GM13977 (cell line): ENCODE data around the gene C6orf118.

ENCODE experiments used
- DNase-seq: peaks from one replicate; pipeline ENCODE4 v3.0.0; 2012; ENCODE audit warnings: low spot score
- CTCF ChIP-seq: IDR thresholded peaks from 2 replicates; pipeline ENCODE4 v1.5.1; 2012; ENCODE audit warnings: mild to moderate bottlenecking, control low read depth; ENCODE audit not compliant: insufficient read depth; ENCODE audit errors: extremely low read depth, missing control alignments
- in situ Hi-C: fragments of 300-500 bp; cut with MboI; formaldehyde crosslinking; loops from one replicate; pipeline ENCODE4 v1.12.0; 2022; ENCODE audit warnings: low sequenced_read_pairs, low pct_unique_long_range_greater_than_20kb, mixed read lengths, inconsistent platforms; ENCODE audit not compliant: unreplicated experiment

C6orf118 gene

GRCh38 chr6:165317723-165318122, 8.3 kb upstream of the C6orf118 start:
- in situ Hi-C loops = no loop called here
- TF ChIP-seq CTCF = no peak
- DNase-seq = no peak

- no peak for TF ChIP-seq CTCF
- no peak for DNase-seq
- in situ Hi-C loops = no loop called here
Measured at GRCh38 chr6:165306955-165307354, 2.5 kb downstream of the C6orf118 start.

- TF ChIP-seq CTCF = no peak
- in situ Hi-C loops = no loop called here
- DNase-seq = no peak
Measured at GRCh38 chr6:165301372-165302246, 7.8 kb downstream of the C6orf118 start.

GRCh38 chr6:165300422-165300936, 8.9 kb downstream of the C6orf118 start:
- TF ChIP-seq CTCF = no peak
- DNase-seq = no peak
- in situ Hi-C loops = no loop called here

GRCh38 chr6:165298875-165299274, 10.5 kb downstream of the C6orf118 start:
- no peak for TF ChIP-seq CTCF
- DNase-seq = no peak
- in situ Hi-C loops = no loop called here

GRCh38 chr6:165298402-165298801, 11.0 kb downstream of the C6orf118 start:
- in situ Hi-C loops = no loop called here
- no peak for DNase-seq
- no peak for TF ChIP-seq CTCF
